HG02973 (cell line): ENCODE results near the gene ZCWPW1.

Source experiments
- ATAC-seq: cut with Tn5 transposase; IDR thresholded peaks from one replicate; pipeline ENCODE4 v1.9.1; 2021; ENCODE audit warnings: moderate library complexity; ENCODE audit not compliant: unreplicated experiment

The ZCWPW1 gene

GRCh38 chr7:100428199-100428966 lies at the start of gene ZCWPW1:
TSS of gene ZCWPW1 (minus strand) at chr7:100428703. CDS start at chr7:100420649, 8,054 bp downstream.
- peak; percentile 33 for ATAC-seq

- ATAC-seq = no peak
Observed at GRCh38 chr7:100477871-100478267, 49.4 kb upstream of the ZCWPW1 start.

- no peak for ATAC-seq
Observed at GRCh38 chr7:100476903-100477870, 48.7 kb upstream of the ZCWPW1 start.

- ATAC-seq = no peak
Observed at GRCh38 chr7:100476101-100476780, 47.7 kb upstream of the ZCWPW1 start.

- ATAC-seq = no peak
Observed at GRCh38 chr7:100475549-100475948, 47.0 kb upstream of the ZCWPW1 start.

GRCh38 chr7:100472854-100473499 lies 44.5 kb upstream of the ZCWPW1 start:
- ATAC-seq = no peak

- ATAC-seq = no peak
Observed at GRCh38 chr7:100472121-100472851, 43.8 kb upstream of the ZCWPW1 start.

- ATAC-seq = no peak
Observed at GRCh38 chr7:100471021-100471420, 42.5 kb upstream of the ZCWPW1 start.

GRCh38 chr7:100469227-100470044 lies 40.9 kb upstream of the ZCWPW1 start:
- ATAC-seq = no peak

- no peak for ATAC-seq
Observed at GRCh38 chr7:100467638-100468373, 39.3 kb upstream of the ZCWPW1 start.

GRCh38 chr7:100466653-100467605 lies 38.4 kb upstream of the ZCWPW1 start:
- ATAC-seq = no peak

GRCh38 chr7:100465702-100466311 lies 37.3 kb upstream of the ZCWPW1 start:
- ATAC-seq = no peak

GRCh38 chr7:100465299-100465698 lies 36.8 kb upstream of the ZCWPW1 start:
- no peak for ATAC-seq

- ATAC-seq = no peak
Observed at GRCh38 chr7:100464791-100465190, 36.3 kb upstream of the ZCWPW1 start.

- ATAC-seq = no peak
Observed at GRCh38 chr7:100464210-100464660, 35.7 kb upstream of the ZCWPW1 start, which contains the start of gene SPACDR. TSS of gene SPACDR (minus strand) at chr7:100464260. CDS start at chr7:100464025, 235 bp downstream.

GRCh38 chr7:100457033-100457432 lies 28.5 kb upstream of the ZCWPW1 start:
- no peak for ATAC-seq

- ATAC-seq = no peak
Observed at GRCh38 chr7:100456562-100456961, 28.1 kb upstream of the ZCWPW1 start.
